ENCODE measurements around the gene SEC14L2.
"Not testable (repeated sequence)": the region's sequence is repeated elsewhere in the genome, so short reads cannot be mapped to it uniquely, and the experiment has no call there.

Gene SEC14L2

DNA sequence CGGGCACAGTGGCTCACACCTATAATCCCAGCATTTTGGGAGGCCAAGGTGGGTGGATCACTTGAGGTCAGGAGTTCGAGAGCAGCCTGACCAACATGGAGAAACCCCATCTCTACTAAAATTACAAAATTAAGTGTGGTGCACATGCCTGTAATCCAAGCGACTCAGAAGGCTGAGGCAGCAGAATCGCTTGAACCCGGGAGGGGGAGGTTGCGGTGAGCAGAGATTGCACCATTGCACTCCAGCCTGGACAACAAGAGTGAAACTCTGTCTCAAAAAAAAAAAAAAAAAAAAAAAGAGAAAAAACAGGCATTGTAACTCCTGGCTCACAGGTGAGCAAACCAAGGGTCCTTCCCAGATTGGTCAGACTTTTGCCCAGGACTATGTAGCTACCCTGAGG, 63.7 kb downstream of the SEC14L2 start:
- DNase-seq, result not testable (repeated sequence)

DNA sequence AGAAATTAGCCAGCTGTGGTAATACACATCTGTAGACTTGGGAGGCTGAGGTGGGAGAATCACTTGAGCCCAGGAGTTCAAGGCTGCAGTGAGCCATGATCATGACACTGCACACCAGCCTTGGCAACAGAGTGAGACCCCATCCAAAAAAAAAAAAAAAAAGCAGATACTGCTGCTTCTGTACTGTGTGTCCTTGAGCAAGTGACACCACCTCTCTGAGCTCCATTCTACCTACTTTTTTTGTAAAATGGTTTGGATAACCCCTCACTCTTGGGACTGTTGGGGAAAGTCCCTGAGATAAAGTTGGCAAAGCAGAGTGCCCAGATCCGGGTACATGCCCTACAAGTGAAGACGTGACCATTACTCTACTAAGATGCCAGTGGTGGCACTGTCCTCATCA, 72.3 kb downstream of the SEC14L2 start:
- no peak for DNase-seq

DNA sequence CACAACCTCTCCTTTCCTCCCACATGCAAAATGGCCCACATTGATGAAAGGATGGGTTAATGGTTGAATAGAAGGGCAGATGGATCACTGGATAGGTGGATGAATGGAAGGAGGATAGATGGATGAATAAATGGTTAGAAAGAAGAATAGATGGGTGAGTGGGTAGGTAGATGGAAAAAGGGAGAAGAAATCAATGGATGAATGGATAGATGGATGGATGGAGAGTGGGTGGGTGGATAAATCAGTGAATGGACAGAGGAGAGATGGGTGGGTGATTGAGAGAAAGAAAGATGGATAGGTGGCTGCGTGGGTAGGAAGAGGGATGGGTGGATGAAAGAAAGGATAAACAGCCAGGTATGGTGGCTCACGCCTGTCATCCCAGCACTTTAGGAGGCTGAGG, 73.8 kb downstream of the SEC14L2 start:
- no peak for DNase-seq

DNA sequence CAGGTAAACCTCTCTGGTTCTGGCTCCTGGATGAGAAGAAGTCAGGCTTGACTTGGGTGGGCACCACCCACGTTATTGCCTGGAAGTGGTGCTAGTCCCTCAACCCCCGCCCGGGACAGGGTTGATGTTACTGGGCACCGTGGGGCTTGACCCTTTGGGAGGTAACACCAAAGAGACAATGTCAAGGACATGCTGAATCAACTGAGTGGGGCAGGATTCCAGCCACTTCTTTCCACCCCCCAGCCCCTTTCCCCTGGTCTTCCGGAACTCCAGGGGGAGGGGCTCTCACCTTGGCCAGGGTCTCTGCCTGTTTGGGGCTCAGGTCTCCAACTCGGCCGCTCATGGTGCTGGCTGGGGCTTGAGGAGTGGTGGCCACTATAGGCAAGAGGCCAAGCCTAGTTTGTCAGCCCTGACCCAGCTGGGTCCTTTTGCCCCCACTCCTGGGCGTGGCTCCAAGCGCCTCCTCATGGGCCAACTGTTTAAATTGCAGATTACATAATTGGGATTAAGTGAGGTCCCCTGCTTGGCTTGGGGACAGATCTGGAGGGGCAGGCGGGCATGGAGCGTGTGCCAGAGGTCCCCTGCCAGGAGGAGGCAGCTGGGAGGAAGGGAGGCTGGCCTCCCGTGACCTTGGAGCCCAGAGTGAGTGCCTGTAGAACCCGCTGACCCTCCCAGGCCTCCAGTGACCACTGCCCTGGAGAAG, 74.9 kb downstream of the SEC14L2 start, which contains the start of gene SEC14L3:
TSS of gene SEC14L3 (minus strand) at position 402 of the 703 bp plus-strand sequence. CDS start at position 343, 59 bp downstream.
- DNase-seq, result no peak

DNA sequence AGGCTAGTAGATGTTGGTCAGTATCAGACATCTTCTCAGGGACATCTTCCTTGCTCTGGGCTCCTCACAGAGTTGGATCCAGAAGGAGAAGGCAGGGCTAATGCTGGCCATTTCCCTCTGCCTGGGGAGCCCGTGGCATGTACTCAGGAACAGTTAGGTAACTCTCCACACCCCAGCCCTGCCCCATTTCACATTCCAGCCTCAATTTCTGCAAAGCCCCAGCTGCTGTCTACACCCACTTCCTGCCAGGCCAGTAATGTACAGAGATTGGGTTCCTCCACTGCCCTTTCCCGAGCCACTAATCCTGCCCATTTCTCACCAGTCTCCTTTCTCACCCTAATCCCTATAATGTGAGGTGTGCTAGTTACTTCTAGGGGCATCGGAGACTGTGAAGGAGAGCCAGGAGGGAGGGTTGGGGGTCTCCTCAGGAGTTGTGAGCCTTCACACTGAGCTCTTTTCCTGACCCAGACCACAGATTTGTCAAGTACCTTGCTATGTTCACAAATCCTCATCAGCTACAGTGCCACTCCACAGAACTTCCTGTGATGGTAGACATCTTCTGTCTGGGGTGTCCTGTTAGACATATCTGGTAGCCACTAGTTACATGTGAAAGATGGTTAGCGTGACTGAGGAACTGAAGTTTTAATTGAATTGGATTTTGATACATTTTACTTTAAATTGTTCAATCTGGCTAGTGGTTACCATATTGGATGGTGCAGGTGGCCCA, 76.3 kb downstream of the SEC14L2 start:
- DNase-seq, result no peak

DNA sequence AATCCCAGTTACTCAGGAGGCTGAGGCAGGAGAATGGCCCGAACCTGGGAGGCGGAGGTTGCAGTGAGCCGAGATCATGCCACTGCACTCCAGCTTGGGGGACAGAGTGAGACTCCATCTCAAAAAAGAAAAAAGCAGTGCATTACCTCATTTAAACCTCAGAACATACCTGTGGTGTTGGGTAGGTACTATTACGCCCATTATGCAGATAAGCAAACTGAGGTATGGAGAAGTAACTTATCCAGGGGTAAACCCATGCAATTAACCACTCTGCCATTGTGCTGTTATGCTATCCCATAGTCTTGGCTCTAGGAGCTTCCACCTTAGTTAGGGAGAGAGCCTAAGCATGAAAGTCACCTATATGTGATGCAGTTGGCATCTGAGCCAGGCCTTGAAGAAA, 77.3 kb downstream of the SEC14L2 start:
- no peak for DNase-seq

Measured in NCI-H1694 (cell line).